ENCODE measurements around the gene NKAP.
"Not testable (repeated sequence)": the region's sequence is repeated elsewhere in the genome, so short reads cannot be mapped to it uniquely, and the experiment has no call there.

The NKAP gene

DNA sequence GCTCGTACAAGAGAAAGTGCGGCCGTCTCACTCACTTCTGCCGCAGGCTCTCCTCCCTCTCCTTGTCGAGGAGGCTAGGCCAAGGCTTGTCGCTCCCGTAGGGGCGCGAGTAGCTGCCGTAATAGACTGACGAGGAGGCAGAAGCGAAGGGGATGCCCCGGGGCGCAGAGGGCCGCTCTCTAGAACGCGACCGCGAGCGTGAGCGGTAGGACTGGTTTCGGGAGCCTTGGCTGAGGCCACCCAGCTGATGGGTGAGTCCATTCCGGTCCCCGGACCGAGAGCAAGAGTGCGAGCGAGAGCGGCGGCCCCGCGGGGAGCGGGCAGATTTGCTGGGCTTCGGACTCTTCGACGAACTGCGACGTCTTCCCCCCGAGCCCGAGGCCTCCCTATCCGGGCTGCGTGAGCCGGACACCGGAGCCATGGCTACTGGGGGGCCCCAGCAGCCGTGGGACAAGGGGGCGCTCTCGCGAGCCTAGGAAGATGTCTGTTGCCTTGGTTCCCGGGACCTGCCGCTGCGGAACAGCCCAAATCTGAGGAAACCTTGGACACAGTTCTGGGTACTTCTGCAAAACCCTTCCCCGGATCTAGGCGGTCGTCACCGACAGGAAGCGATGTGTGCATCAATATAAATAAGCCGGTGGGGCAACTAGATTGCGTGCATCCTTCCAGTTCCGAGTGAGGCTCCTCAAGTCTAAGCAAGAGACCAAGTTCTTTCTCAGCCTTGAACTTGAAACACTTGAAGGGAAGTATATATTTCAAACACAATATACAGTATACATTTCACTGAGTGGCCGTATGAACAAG is at the start of gene NKAP:
Gene NKAP (minus strand): TSS at position 567 of the 804 bp plus-strand sequence. CDS start 146 bp downstream, at position 421.
- DNase-seq: peak; percentile 85

GRCh38 chrX:119991005-119991787 is 47.6 kb upstream of the NKAP start:
- DNase-seq: no peak

GRCh38 chrX:119990556-119991004 is 47.0 kb upstream of the NKAP start:
- DNase-seq: no peak

DNA sequence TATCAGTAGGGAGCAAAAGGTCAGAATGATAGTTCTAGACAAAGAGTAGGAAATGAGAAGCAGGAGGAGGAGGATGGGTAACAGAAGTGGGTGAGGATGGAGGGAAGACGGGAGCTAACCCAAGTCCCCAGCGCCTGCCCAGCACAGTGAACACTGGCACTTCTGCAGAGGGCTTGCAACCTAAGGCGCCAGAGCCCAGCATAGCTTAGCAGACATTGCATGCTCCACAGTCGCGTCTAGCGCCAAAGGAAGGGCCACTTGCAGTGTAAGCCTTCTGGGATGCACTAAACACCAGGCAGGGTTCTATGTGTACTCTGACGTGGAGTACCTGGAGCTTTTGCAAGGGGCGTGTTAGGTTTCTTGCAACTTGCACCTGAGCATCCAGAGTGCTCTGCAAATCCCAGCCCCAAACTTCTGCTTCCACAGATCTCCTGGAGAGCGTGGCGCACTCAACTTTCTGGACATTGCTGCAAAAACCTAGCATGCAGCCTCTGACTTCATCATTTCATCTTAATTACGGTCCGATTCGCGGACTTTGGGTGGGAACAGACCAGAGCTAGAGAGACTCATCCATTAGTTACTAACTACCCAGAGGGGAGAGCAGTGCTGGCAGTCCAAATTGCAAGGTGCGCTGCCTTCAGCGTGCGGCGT is 46.5 kb upstream of the NKAP start:
- DNase-seq: no peak

DNA sequence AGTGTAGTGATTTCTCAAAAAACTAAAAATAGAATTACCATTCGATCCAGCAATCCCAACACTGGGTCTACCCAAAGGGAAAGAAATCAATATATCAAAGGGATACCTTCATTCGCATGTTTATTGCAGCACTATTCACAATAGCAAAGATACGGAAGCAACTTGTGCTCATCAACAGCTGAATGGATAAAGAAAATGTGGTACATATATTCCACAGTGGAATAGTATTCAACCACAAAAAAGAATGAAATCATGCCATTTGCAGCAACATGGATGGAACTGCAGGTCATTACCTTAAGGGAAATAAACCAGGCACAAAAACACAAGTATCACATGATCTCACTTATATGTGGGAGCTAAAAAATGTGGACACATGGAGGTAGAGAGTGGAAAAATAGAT is 42.7 kb upstream of the NKAP start:
- DNase-seq: no peak

- DNase-seq: no peak
Measured at GRCh38 chrX:119984652-119985051, 41.1 kb upstream of the NKAP start.

- DNase-seq: no peak
Measured at GRCh38 chrX:119983494-119983893, 39.9 kb upstream of the NKAP start.

GRCh38 chrX:119982145-119982544 is 38.6 kb upstream of the NKAP start:
- DNase-seq: no peak

- peak; percentile 30 for DNase-seq
Measured at GRCh38 chrX:119981286-119982070, 37.9 kb upstream of the NKAP start.

DNA sequence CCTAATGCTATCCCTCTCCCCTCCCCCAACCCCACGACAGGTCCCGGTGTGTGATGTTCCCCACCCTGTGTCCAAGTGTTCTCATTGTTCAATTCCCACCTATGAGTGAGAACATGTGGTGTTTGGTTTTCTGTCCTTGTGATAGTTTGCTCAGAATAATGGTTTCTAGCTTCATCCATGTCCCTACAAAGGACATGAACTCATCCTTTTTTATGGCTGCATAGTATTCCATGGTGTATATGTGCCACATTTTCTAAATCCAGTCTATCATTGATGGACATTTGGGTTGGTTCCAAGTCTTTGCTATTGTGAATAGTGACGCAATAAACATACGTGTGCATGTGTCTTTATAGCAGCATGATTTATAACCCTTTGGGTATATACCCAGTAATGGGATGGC is 33.6 kb upstream of the NKAP start:
- DNase-seq: not testable (repeated sequence)

- no peak for DNase-seq
Measured at GRCh38 chrX:119971184-119971583, 27.6 kb upstream of the NKAP start.

DNA sequence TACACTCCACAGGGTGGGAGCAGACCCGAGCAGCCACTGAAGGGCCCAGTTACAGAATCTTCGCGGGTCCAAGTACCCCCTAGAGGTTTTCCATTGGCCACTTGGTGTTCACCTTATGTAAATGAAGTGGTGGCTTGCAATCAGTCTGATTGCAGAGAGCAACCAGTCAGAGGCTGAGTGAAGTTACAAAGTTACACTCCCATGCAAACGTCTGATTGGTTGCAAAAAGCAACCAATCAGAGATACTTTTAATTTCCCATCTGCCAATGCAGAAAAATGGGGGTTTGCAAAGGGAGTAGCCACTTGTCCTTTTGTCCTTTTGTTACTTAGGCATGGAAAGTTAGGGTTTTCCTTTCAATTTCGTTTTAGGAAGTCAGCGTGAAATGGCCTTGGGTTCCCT is 27.0 kb upstream of the NKAP start:
- no peak for DNase-seq

GRCh38 chrX:119966837-119967236 is 23.3 kb upstream of the NKAP start:
- not testable (repeated sequence) for DNase-seq

DNA sequence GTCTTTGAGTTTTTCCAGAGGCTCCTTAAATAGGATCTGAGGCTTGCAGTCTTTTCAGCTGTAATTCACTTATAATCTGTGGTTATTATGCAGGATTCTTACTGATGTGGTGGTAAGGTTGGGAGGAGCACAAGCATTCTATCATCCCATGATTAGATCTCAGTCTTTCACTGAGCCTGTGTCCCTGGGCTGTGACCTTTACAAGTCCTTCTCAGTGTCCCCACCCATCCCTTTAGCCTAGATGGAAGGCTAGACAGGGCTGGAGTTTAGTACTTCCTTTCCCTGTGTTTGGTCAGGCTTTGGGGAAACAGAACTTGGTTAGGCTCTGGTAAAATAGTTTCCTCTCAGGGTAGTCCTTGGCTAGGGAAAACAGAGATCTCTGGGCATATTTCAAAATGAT is 17.1 kb upstream of the NKAP start:
- DNase-seq: no peak

DNA sequence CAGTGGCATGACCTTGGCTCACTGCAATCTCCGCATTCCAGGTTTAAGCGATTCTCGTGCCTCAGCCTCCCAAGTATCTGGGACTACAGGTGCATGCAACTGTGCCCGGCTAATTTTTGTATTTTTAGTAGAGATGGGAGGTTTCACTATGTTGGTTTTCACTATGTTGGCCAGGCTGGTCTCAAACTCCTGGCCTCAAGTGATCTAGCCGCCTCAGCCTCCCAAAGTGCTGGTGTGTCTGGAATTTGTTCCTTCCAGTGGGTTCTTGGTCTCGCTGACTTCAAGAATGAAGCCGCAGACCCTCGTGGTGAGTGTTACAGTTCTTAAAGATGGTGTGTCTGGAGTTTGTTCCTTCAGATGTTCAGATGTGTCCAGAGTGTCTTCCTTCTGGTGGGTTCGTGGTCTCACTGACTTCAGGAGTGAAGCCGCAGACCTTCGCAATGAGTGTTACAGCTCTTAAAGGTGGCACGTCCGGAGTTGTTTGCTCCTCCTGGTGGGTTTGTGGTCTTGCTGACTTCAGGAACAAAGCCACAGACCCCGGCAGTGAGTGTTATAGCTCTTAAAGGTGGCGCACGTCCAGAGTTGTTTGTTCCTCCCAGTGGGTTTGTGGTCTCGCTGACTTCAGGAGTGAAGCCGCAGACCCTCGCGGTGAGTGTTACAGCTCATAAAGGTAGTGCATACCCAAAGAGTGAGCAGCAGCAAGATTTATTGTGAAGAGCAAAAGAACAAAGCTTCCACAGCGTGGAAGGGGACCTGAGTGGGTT is 12.4 kb upstream of the NKAP start:
- DNase-seq: not testable (repeated sequence)

GRCh38 chrX:119954374-119954773 is 10.8 kb upstream of the NKAP start:
- no peak for DNase-seq

- DNase-seq: no peak
Measured at GRCh38 chrX:119948381-119948780, 4.8 kb upstream of the NKAP start.

GRCh38 chrX:119945481-119945880 is 1.9 kb upstream of the NKAP start:
- no peak for DNase-seq

GRCh38 chrX:119942831-119943184 is 743 bp downstream of the NKAP start:
- no peak for DNase-seq

- DNase-seq: no peak
Measured at GRCh38 chrX:119942173-119942819, 1.3 kb downstream of the NKAP start.

GRCh38 chrX:119941336-119941735 is 2.2 kb downstream of the NKAP start:
- DNase-seq: no peak
